Measurements from ENCODE around the gene TUBB1. TPM values are rescaled to one million over a fixed set of nuclear protein-coding genes. Genes with fewer than 3 reads are reported as not detected.
A peak's percentile ranks its signal among the peaks of the same experiment; 100 is the strongest.

Gene TUBB1
- total and polyA plus RNA-seq, 2 of the 4 experiments (the other 2 are of a cell fraction): not detected

DNA sequence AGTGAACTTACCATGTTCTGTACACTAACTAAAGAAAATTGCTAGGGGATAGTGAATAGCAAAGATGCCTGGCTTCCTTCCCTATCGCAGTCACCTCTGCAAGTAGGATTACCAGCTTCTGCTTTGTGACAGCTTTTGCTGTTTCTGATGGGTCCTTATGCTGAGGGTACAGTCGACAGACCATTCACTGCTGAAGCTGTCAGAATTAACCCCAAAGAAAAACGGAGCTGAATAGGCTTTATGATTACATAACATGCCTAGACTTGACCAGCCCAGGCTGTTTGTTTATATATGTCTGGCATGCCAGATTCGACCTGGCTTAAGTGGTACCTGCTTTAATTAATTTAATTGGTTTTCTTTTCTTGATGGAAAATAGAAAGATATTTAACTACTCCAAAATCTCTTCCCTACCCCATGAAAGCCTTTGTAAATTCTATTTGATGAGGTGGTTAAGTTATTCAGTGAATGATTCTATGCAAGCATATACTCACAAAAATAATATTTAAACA lies 45.0 kb downstream of the TUBB1 start:
- Histone ChIP-seq H3K9me3 (ENCODE audit: control insufficient read depth, insufficient read depth, low read length) (no peaks in the 10 kb centered on the region), H3K9me1 (ENCODE audit: insufficient read depth, low read length) (no peaks in the 10 kb centered on the region), H3K4me3 (ENCODE audit: insufficient read depth, low read depth, low read length) (no peak overlapping the region), H3K14ac (replicated peaks; ENCODE audit: low read depth, low read length) (no peak overlapping the region), H3K18ac (ENCODE audit: low read depth, low read length) (peak overlapping the region; percentile 68), H2BK15ac (ENCODE audit: low read depth, low read length) (no peak overlapping the region), H3K4ac (ENCODE audit: low read depth, low read length) (no peak overlapping the region), H3K27ac (ENCODE audit: insufficient read depth, low read length) (no peak overlapping the region), H2BK20ac (ENCODE audit: low read depth, low read length) (no peak overlapping the region), H3K23ac (ENCODE audit: low read depth, low read length) (no peak overlapping the region), H3K56ac (ENCODE audit: extremely low read depth, insufficient read depth, low read length) (no peak overlapping the region), H4K8ac (ENCODE audit: low read depth in 2 of 2, low read length in 2 of 2) (peak overlapping the region in 1 of 2 experiments; percentile 36; a peak in 1 of 4 replicates), H2AFZ (replicated peaks; ENCODE audit: low read length, poor library complexity) (peak overlapping the region; percentile 74), H2AK9ac (replicated peaks; ENCODE audit: low read depth, low read length, poor library complexity) (no peak overlapping the region), H3K4me1 (ENCODE audit: control insufficient read depth, insufficient read depth, low read length) (peaks cover 2% of the 10 kb centered on the region; the same call in 1 of the 2 replicates), H3K27me3 (ENCODE audit: control insufficient read depth, insufficient read depth, low read length) (peaks cover 8% of the 10 kb centered on the region), H2AK5ac (ENCODE audit: low read depth, low read length) (no peak overlapping the region), H4K20me1 (ENCODE audit: insufficient read depth, low read length) (no peaks in the 10 kb centered on the region), H4K91ac (ENCODE audit: insufficient read depth, low read depth, low read length) (no peak overlapping the region), H3K79me1 (ENCODE audit: low read depth in 1 of 2, low read length in 2 of 2) (no peaks in the 10 kb centered on the region), H3K36me3 (ENCODE audit: control insufficient read depth, insufficient read depth, low read length) (no peaks in the 10 kb centered on the region), H3K9ac (ENCODE audit: low read depth, low read length) (peak overlapping the region; percentile 39; the same call in 1 of the 2 replicates), H3K4me2 (ENCODE audit: low read depth, low read length) (peak overlapping the region; percentile 37), H4K5ac (ENCODE audit: low read depth, low read length) (no peak overlapping the region; the same call in 1 of the 2 replicates), H2BK5ac (ENCODE audit: low read depth, low read length, poor library complexity, severe bottlenecking) (no peak overlapping the region), H2BK120ac (ENCODE audit: low read depth, low read length) (no peak overlapping the region)
- BruUV-seq (replicated peaks): no TSS peak
- DNase-seq: no peak
- ChIA-PET POLR2A (ENCODE audit: unreplicated experiment) (no interaction called here), CTCF (interaction anchor here (1.3 kb wide), 1 partner anchor 23 kb away, joined by 3 read pairs; no protein-coding TSS in a partner anchor)
- no peak for TF ChIP-seq CEBPB (IDR thresholded peaks at IDR 0.05; ENCODE audit: low read depth, low read length)
- peak; percentile 35 for ATAC-seq (ENCODE audit: low read depth)
- intact Hi-C loops (cut with micrococcal nuclease): no loop called here
- in situ Hi-C loops (cut with MboI; ENCODE audit: low sequenced_read_pairs): no loop called here
- no CpG with 5 or more reads among the region's 4 CpGs for WGBS, 2 experiments (ENCODE audit: extremely low coverage in 2 of 2, insufficient read length in 1 of 2)
- dilution Hi-C loops (cut with HindIII; ENCODE audit: low sequenced_read_pairs, unreplicated experiment): no loop called here

Data from IMR-90 (cell line).